ENCODE results near the gene CD180.

The CD180 gene

DNA sequence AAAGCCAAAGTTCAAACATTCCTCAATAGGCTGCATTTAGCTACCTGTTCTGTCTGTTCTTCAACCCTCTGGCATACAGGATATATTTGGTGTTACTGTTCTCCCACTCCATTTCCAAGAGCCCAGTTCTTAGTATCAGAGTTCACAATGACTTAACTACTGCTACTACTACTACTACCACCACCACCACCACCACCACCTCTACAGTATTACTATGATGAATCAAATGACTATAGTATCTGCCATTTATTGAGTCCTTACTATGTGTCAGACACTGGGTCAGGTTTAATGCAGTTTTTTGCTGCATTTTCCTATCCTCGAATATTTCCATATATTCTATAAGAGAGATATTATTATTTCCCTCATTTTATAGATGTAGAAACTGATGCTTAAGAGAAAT, 937 bp upstream of the CD180 start:
- peaks cover 14% of the 10 kb centered on the region for H3K4me1 ChIP-seq (ENCODE audit: low read depth, poor library complexity, severe bottlenecking)
- no peak overlapping the region for H3K4me2 ChIP-seq
- H3K9ac ChIP-seq: no peak overlapping the region
- H3K36me3 ChIP-seq (ENCODE audit: insufficient read depth): no peaks in the 10 kb centered on the region
- no peaks in the 10 kb centered on the region for H3K79me2 ChIP-seq (ENCODE audit: insufficient read depth, low read depth)
- no peaks in the 10 kb centered on the region for H3K27me3 ChIP-seq (ENCODE audit: insufficient read depth, low read depth)
- no peaks in the 10 kb centered on the region for H4K20me1 ChIP-seq (ENCODE audit: insufficient read depth)
- H2AFZ ChIP-seq (ENCODE audit: low read depth): no peak overlapping the region
- H3K4me3 ChIP-seq (IDR thresholded peaks at IDR 0.05; ENCODE audit: insufficient read depth, low read depth, low read length): no peak overlapping the region
- H3K27ac ChIP-seq: no peak overlapping the region
- TF ChIP-seq, protein P1, sequence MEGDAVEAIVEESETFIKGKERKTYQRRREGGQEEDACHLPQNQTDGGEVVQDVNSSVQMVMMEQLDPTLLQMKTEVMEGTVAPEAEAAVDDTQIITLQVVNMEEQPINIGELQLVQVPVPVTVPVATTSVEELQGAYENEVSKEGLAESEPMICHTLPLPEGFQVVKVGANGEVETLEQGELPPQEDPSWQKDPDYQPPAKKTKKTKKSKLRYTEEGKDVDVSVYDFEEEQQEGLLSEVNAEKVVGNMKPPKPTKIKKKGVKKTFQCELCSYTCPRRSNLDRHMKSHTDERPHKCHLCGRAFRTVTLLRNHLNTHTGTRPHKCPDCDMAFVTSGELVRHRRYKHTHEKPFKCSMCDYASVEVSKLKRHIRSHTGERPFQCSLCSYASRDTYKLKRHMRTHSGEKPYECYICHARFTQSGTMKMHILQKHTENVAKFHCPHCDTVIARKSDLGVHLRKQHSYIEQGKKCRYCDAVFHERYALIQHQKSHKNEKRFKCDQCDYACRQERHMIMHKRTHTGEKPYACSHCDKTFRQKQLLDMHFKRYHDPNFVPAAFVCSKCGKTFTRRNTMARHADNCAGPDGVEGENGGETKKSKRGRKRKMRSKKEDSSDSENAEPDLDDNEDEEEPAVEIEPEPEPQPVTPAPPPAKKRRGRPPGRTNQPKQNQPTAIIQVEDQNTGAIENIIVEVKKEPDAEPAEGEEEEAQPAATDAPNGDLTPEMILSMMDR (conservative IDR thresholded peaks at IDR 0.05; ENCODE audit: low read depth, low read length): no peak

DNA sequence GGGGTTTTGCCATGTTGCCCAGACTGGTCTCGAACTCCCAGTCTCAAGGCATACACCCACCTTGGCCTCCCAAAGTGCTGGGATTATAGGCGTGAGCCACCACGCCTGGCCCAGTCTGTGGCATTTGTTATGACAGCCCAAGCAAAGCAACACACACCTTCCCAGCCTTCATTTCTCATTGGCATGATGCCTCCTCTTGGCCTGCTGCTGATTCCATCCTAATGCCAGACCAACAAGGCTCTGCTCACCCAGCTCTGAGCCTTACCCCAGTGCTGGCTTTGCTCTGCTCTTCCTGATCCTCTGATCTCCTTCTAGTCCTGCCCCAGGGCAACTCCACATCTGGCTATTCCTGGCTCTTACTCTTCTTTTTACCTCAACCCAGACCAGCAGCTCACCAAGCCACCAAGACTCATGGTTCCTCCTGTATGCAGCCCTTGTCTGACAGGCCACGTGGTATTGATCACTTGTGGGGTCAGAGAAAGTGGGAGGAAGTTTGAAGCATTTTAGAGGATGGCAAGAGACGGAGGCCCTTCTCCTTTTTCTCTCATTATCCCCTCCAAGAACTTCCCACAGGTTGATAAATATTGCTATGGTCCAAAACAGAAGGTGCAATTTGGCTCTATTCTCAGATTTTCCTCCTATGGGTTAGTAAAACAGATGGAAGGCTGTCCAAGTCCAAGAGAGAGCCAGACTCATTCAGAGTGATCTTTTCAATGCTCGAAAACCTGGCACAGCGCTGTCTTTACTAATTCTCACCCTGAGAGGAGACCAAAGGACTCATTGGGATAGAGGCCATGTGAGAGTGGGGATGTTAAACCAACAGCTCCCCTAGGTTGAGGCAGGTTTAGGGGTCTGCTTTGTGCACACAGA, 958 bp downstream of the CD180 start:
- TF ChIP-seq, protein P1 (conservative IDR thresholded peaks at IDR 0.05; ENCODE audit: low read depth, low read length): no peak
- H3K36me3 ChIP-seq (ENCODE audit: insufficient read depth): no peaks in the 10 kb centered on the region
- H3K9ac ChIP-seq: no peak overlapping the region
- H3K79me2 ChIP-seq (ENCODE audit: insufficient read depth, low read depth): no peaks in the 10 kb centered on the region
- no peak overlapping the region for H3K4me3 ChIP-seq (IDR thresholded peaks at IDR 0.05; ENCODE audit: insufficient read depth, low read depth, low read length)
- H3K4me1 ChIP-seq (ENCODE audit: low read depth, poor library complexity, severe bottlenecking): peaks cover 7% of the 10 kb centered on the region
- H3K4me2 ChIP-seq: no peak overlapping the region
- H3K27ac ChIP-seq: no peak overlapping the region
- no peaks in the 10 kb centered on the region for H4K20me1 ChIP-seq (ENCODE audit: insufficient read depth)
- no peaks in the 10 kb centered on the region for H3K27me3 ChIP-seq (ENCODE audit: insufficient read depth, low read depth)
- no peak overlapping the region for H2AFZ ChIP-seq (ENCODE audit: low read depth)

DNA sequence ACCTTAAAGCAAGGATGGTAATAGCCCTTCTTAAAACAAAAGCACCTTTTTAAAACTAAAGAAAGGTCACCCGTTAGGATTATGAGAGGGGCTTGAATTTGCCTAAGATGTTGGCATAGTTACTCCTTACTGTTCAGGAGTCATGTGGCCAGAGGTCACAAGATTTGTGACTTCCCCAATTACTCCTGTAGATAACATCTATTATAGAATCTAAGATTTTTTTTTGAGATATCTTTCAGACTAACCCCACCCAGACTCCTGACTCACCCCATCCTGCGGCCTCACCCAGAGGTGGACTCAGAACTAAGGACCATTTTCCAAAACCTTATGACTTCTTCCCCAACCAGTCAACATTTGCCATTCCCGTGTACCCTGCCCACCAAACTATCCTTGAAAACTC, 2.4 kb downstream of the CD180 start:
- Histone ChIP-seq H3K79me2 (ENCODE audit: insufficient read depth, low read depth) (no peaks in the 10 kb centered on the region), H3K27ac (no peak overlapping the region), H3K4me3 (IDR thresholded peaks at IDR 0.05; ENCODE audit: insufficient read depth, low read depth, low read length) (no peak overlapping the region), H4K20me1 (ENCODE audit: insufficient read depth) (no peaks in the 10 kb centered on the region), H3K27me3 (ENCODE audit: insufficient read depth, low read depth) (no peaks in the 10 kb centered on the region), H2AFZ (ENCODE audit: low read depth) (no peak overlapping the region), H3K4me1 (ENCODE audit: low read depth, poor library complexity, severe bottlenecking) (peaks cover 13% of the 10 kb centered on the region), H3K9ac (no peak overlapping the region), H3K36me3 (ENCODE audit: insufficient read depth) (no peaks in the 10 kb centered on the region), H3K4me2 (no peak overlapping the region)
- TF ChIP-seq, protein P1 (conservative IDR thresholded peaks at IDR 0.05; ENCODE audit: low read depth, low read length): no peak

DNA sequence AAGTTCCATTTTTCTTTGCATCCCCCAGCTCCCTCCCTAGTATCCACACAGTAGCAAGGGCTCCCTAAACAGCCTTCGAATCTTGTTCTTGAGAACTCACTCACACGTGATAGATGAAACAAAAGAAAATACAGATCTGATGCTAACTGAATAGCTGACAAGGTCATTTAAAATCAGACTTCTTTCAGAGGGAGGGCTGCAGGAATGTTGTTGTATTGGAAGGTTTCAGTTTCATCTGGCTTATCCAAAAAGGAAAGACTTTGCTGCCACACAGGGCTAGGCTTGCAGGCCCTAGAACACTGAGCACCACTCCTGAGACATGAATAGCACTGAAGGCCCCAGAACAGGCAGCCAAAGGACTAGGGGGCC, 3.2 kb downstream of the CD180 start:
- Histone ChIP-seq H3K9ac (no peak overlapping the region), H3K4me2 (no peak overlapping the region), H3K27me3 (ENCODE audit: insufficient read depth, low read depth) (no peaks in the 10 kb centered on the region), H3K27ac (no peak overlapping the region), H3K4me3 (IDR thresholded peaks at IDR 0.05; ENCODE audit: insufficient read depth, low read depth, low read length) (no peak overlapping the region), H3K79me2 (ENCODE audit: insufficient read depth, low read depth) (no peaks in the 10 kb centered on the region), H4K20me1 (ENCODE audit: insufficient read depth) (no peaks in the 10 kb centered on the region), H3K36me3 (ENCODE audit: insufficient read depth) (no peaks in the 10 kb centered on the region), H3K4me1 (ENCODE audit: low read depth, poor library complexity, severe bottlenecking) (peaks cover 20% of the 10 kb centered on the region), H2AFZ (ENCODE audit: low read depth) (no peak overlapping the region)
- TF ChIP-seq, protein P1 (conservative IDR thresholded peaks at IDR 0.05; ENCODE audit: low read depth, low read length): no peak
